Measurements from ENCODE around the gene ADARB2.
"Not testable (repeated sequence)": the region's sequence is repeated elsewhere in the genome, so short reads cannot be mapped to it uniquely, and the experiment has no call there.

Gene ADARB2

GRCh38 chr10:1426786-1427185 is 310.5 kb downstream of the ADARB2 start:
- no peak for DNase-seq (ENCODE audit: low spot score)

- no peak for DNase-seq (ENCODE audit: low spot score)
Measured at GRCh38 chr10:1425879-1426278, 311.4 kb downstream of the ADARB2 start.

GRCh38 chr10:1424648-1425047 is 312.7 kb downstream of the ADARB2 start:
- DNase-seq (ENCODE audit: low spot score), result no peak

GRCh38 chr10:1423676-1424253 is 313.6 kb downstream of the ADARB2 start:
- no peak for DNase-seq (ENCODE audit: low spot score)

GRCh38 chr10:1422275-1422674 is 315.1 kb downstream of the ADARB2 start:
- DNase-seq (ENCODE audit: low spot score), result no peak

GRCh38 chr10:1420661-1421362 is 316.5 kb downstream of the ADARB2 start:
- DNase-seq (ENCODE audit: low spot score), result peak; percentile 81

- no peak for DNase-seq (ENCODE audit: low spot score)
Measured at GRCh38 chr10:1419796-1420610, 317.3 kb downstream of the ADARB2 start.

GRCh38 chr10:1418031-1418550 is 319.2 kb downstream of the ADARB2 start:
- no peak for DNase-seq (ENCODE audit: low spot score)

- DNase-seq (ENCODE audit: low spot score), result no peak
Measured at GRCh38 chr10:1417574-1417973, 319.8 kb downstream of the ADARB2 start.

GRCh38 chr10:1416456-1417037 is 320.8 kb downstream of the ADARB2 start:
- DNase-seq (ENCODE audit: low spot score), result no peak

- DNase-seq (ENCODE audit: low spot score), result no peak
Measured at GRCh38 chr10:1414893-1415292, 322.4 kb downstream of the ADARB2 start.

GRCh38 chr10:1414346-1414745 is 323.0 kb downstream of the ADARB2 start:
- DNase-seq (ENCODE audit: low spot score), result not testable (repeated sequence)

- DNase-seq (ENCODE audit: low spot score), result no peak
Measured at GRCh38 chr10:1413823-1414222, 323.5 kb downstream of the ADARB2 start.

GRCh38 chr10:1413256-1413655 is 324.1 kb downstream of the ADARB2 start:
- no peak for DNase-seq (ENCODE audit: low spot score)

GRCh38 chr10:1412531-1413189 is 324.7 kb downstream of the ADARB2 start:
- no peak for DNase-seq (ENCODE audit: low spot score)

GRCh38 chr10:1411956-1412355 is 325.4 kb downstream of the ADARB2 start:
- no peak for DNase-seq (ENCODE audit: low spot score)

GRCh38 chr10:1411451-1411850 is 325.9 kb downstream of the ADARB2 start:
- no peak for DNase-seq (ENCODE audit: low spot score)

- no peak for DNase-seq (ENCODE audit: low spot score)
Measured at GRCh38 chr10:1410469-1411395, 326.6 kb downstream of the ADARB2 start.

- no peak for DNase-seq (ENCODE audit: low spot score)
Measured at GRCh38 chr10:1410032-1410431, 327.3 kb downstream of the ADARB2 start.

GRCh38 chr10:1409392-1409791 is 327.9 kb downstream of the ADARB2 start:
- no peak for DNase-seq (ENCODE audit: low spot score)

Data from D341Med (cell line).